Measurements from ENCODE around the gene CSMD2. TPM values are rescaled to one million over a fixed set of nuclear protein-coding genes. Genes with fewer than 3 reads are reported as not detected.

Gene CSMD2
- total RNA-seq, 1 experiment from 2014 or later = 13.2 TPM

- CTCF ChIA-PET = no interaction called here
- POLR2A ChIA-PET = no interaction called here
- DNase-seq (ENCODE audit: low spot score) (no peak), ATAC-seq (no peak)
- Mint-ChIP-seq H3K27ac (no peak overlapping the region), H3K4me1 (no peaks in the 10 kb centered on the region), H3K4me3 (no peak overlapping the region), H3K9me3 (no peaks in the 10 kb centered on the region), H3K36me3 (peaks cover 20% of the 10 kb centered on the region), H3K27me3 (ENCODE audit: low read depth) (no peaks in the 10 kb centered on the region)
- TF ChIP-seq PRRX2 (CRISPR knock-in tag; IDR thresholded peaks at IDR 0.05) (no peak), ERG (CRISPR knock-in tag; IDR thresholded peaks at IDR 0.05) (no peak), HMGXB4 (CRISPR knock-in tag; IDR thresholded peaks at IDR 0.05) (no peak), IRF2 (CRISPR knock-in tag; IDR thresholded peaks at IDR 0.05; ENCODE audit: borderline replicate concordance, low read depth) (no peak), NR1H2 (CRISPR knock-in tag; IDR thresholded peaks at IDR 0.05) (no peak)
- TF ChIP-seq, protein P1, sequence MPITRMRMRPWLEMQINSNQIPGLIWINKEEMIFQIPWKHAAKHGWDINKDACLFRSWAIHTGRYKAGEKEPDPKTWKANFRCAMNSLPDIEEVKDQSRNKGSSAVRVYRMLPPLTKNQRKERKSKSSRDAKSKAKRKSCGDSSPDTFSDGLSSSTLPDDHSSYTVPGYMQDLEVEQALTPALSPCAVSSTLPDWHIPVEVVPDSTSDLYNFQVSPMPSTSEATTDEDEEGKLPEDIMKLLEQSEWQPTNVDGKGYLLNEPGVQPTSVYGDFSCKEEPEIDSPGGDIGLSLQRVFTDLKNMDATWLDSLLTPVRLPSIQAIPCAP (CRISPR knock-in tag; IDR thresholded peaks at IDR 0.05) = no peak
Observed at GRCh38 chr1:33918368-33918767, 246.7 kb downstream of the CSMD2 start.

- no peak overlapping the region for H3K4me3 Mint-ChIP-seq
- no peaks in the 10 kb centered on the region for H3K4me1 Mint-ChIP-seq
- ChIA-PET CTCF (interaction anchor here (1.3 kb wide), 1 partner anchor 97 kb away, joined by 4 read pairs; no protein-coding TSS in a partner anchor), POLR2A (no interaction called here)
- H3K36me3 Mint-ChIP-seq = peaks cover 17% of the 10 kb centered on the region
- no peak for ATAC-seq
- H3K27ac Mint-ChIP-seq = no peak overlapping the region
- no peak for TF ChIP-seq PREB (CRISPR knock-in tag; IDR thresholded peaks at IDR 0.05; ENCODE audit: borderline replicate concordance)
- no peak for TF ChIP-seq NFE2L1 (CRISPR knock-in tag; IDR thresholded peaks at IDR 0.05)
- no peak for TF ChIP-seq JAZF1 (CRISPR knock-in tag; IDR thresholded peaks at IDR 0.05)
- TF ChIP-seq, protein P2, sequence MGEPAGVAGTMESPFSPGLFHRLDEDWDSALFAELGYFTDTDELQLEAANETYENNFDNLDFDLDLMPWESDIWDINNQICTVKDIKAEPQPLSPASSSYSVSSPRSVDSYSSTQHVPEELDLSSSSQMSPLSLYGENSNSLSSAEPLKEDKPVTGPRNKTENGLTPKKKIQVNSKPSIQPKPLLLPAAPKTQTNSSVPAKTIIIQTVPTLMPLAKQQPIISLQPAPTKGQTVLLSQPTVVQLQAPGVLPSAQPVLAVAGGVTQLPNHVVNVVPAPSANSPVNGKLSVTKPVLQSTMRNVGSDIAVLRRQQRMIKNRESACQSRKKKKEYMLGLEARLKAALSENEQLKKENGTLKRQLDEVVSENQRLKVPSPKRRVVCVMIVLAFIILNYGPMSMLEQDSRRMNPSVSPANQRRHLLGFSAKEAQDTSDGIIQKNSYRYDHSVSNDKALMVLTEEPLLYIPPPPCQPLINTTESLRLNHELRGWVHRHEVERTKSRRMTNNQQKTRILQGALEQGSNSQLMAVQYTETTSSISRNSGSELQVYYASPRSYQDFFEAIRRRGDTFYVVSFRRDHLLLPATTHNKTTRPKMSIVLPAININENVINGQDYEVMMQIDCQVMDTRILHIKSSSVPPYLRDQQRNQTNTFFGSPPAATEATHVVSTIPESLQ (CRISPR knock-in tag; IDR thresholded peaks at IDR 0.05) = no peak
- TF ChIP-seq CDX4 (CRISPR knock-in tag; IDR thresholded peaks at IDR 0.05; ENCODE audit: borderline replicate concordance) = no peak
- no peak for TF ChIP-seq ZNF671 (CRISPR knock-in tag; IDR thresholded peaks at IDR 0.05)
- TF ChIP-seq GTF2I (CRISPR knock-in tag; conservative IDR thresholded peaks at IDR 0.05) = no peak
- TF ChIP-seq ZNF396 (CRISPR knock-in tag; IDR thresholded peaks at IDR 0.05; ENCODE audit: borderline replicate concordance) = no peak
- no peak for TF ChIP-seq FOXJ3 (CRISPR knock-in tag; IDR thresholded peaks at IDR 0.05; ENCODE audit: borderline replicate concordance)
- TF ChIP-seq, protein P1 (CRISPR knock-in tag; IDR thresholded peaks at IDR 0.05) = no peak
- TF ChIP-seq ZBTB21 (CRISPR knock-in tag; IDR thresholded peaks at IDR 0.05; ENCODE audit: borderline replicate concordance) = no peak
- no peaks in the 10 kb centered on the region for H3K9me3 Mint-ChIP-seq
- DNase-seq (ENCODE audit: low spot score) = no peak
- no peaks in the 10 kb centered on the region for H3K27me3 Mint-ChIP-seq (ENCODE audit: low read depth)
Observed at GRCh38 chr1:33916786-33917185, 248.2 kb downstream of the CSMD2 start.

Data from WTC11 (cell line).